Measurements from ENCODE around the gene RABGAP1L. TPM values are rescaled to one million over a fixed set of nuclear protein-coding genes. Genes with fewer than 3 reads are reported as not detected.

RABGAP1L gene
- total and polyA plus RNA-seq, 2 of the 4 experiments (the other 2 are of a cell fraction) = 7.9 to 26.7 TPM

- Histone ChIP-seq H4K5ac (ENCODE audit: low read depth, low read length) (no peak overlapping the region), H3K27me3 (ENCODE audit: control insufficient read depth, insufficient read depth, low read length) (no peaks in the 10 kb centered on the region), H2BK5ac (ENCODE audit: low read depth, low read length, poor library complexity, severe bottlenecking) (no peak overlapping the region), H4K8ac (ENCODE audit: low read depth in 2 of 2, low read length in 2 of 2) (no peak overlapping the region), H3K4me1 (ENCODE audit: control insufficient read depth, insufficient read depth, low read length) (no peaks in the 10 kb centered on the region), H3K9ac (ENCODE audit: low read depth, low read length) (no peak overlapping the region), H2AK9ac (replicated peaks; ENCODE audit: low read depth, low read length, poor library complexity) (no peak overlapping the region), H3K9me1 (ENCODE audit: insufficient read depth, low read length) (0 out of 2 replicates have a peak, but pooled peaks cover 2% of the 10 kb centered on the region), H2AK5ac (ENCODE audit: low read depth, low read length) (no peak overlapping the region), H3K14ac (replicated peaks; ENCODE audit: low read depth, low read length) (no peak overlapping the region), H4K20me1 (ENCODE audit: insufficient read depth, low read length) (no peaks in the 10 kb centered on the region), H3K27ac (ENCODE audit: insufficient read depth, low read length) (no peak overlapping the region), H3K4ac (ENCODE audit: low read depth, low read length) (no peak overlapping the region), H3K18ac (ENCODE audit: low read depth, low read length) (no peak overlapping the region), H2BK15ac (ENCODE audit: low read depth, low read length) (no peak overlapping the region), H2BK120ac (ENCODE audit: low read depth, low read length) (no peak overlapping the region), H2AFZ (replicated peaks; ENCODE audit: low read length, poor library complexity) (no peak overlapping the region), H3K4me3 (ENCODE audit: insufficient read depth, low read depth, low read length) (no peak overlapping the region), H3K79me1 (ENCODE audit: low read depth in 1 of 2, low read length in 2 of 2) (no peaks in the 10 kb centered on the region; a peak in 1 of 4 replicates), H3K4me2 (ENCODE audit: low read depth, low read length) (no peak overlapping the region), H3K23ac (ENCODE audit: low read depth, low read length) (no peak overlapping the region), H2BK20ac (ENCODE audit: low read depth, low read length) (no peak overlapping the region), H3K36me3 (ENCODE audit: control insufficient read depth, insufficient read depth, low read length) (no peaks in the 10 kb centered on the region), H3K56ac (ENCODE audit: extremely low read depth, insufficient read depth, low read length) (no peak overlapping the region), H4K91ac (ENCODE audit: insufficient read depth, low read depth, low read length) (no peak overlapping the region), H3K9me3 (ENCODE audit: control insufficient read depth, insufficient read depth, low read length) (no peaks in the 10 kb centered on the region)
- no CpG with 5 or more reads among the region's 2 CpGs for WGBS, 2 experiments (ENCODE audit: extremely low coverage in 2 of 2, insufficient read length in 1 of 2)
- DNase-seq (no peak), ATAC-seq (ENCODE audit: low read depth) (no peak)
- dilution Hi-C loops (cut with HindIII; ENCODE audit: low sequenced_read_pairs, unreplicated experiment) = no loop called here
- POLR2A ChIA-PET (ENCODE audit: unreplicated experiment) = no interaction called here
- CTCF ChIA-PET = no interaction called here
- no TSS peak for BruUV-seq (replicated peaks)
- in situ Hi-C loops (cut with MboI; ENCODE audit: low sequenced_read_pairs) = no loop called here
- TF ChIP-seq NFE2L2 (IDR thresholded peaks at IDR 0.05; ENCODE audit: low read depth, low read length) = no peak
- TF ChIP-seq RFX5 (IDR thresholded peaks at IDR 0.05; ENCODE audit: low read depth, low read length) = no peak
- TF ChIP-seq SMC3 (IDR thresholded peaks at IDR 0.05; ENCODE audit: low read depth, low read length) = no peak
- TF ChIP-seq ELK1 (IDR thresholded peaks at IDR 0.05; ENCODE audit: borderline replicate concordance, low read depth, low read length) = no peak
- TF ChIP-seq RCOR1 (IDR thresholded peaks at IDR 0.05; ENCODE audit: insufficient replicate concordance, low read length) = no peak
- TF ChIP-seq FOS (IDR thresholded peaks at IDR 0.05; ENCODE audit: low read depth, low read length) = no peak
- TF ChIP-seq CEBPB (IDR thresholded peaks at IDR 0.05; ENCODE audit: low read depth, low read length) = no peak
- no peak for TF ChIP-seq MAZ (IDR thresholded peaks at IDR 0.05; ENCODE audit: borderline replicate concordance, low read depth, low read length)
- no peak for TF ChIP-seq MAFK (IDR thresholded peaks at IDR 0.05; ENCODE audit: low read depth, low read length)
- no peak for TF ChIP-seq MXI1 (IDR thresholded peaks at IDR 0.05; ENCODE audit: borderline replicate concordance, low read depth, low read length)
- TF ChIP-seq CHD1 (IDR thresholded peaks at IDR 0.05; ENCODE audit: low read depth, low read length) = no peak
- TF ChIP-seq CTCF (conservative IDR thresholded peaks at IDR 0.05; ENCODE audit: low read depth, low read length) = no peak
- TF ChIP-seq POLR2A (IDR thresholded peaks at IDR 0.05; ENCODE audit: low read depth, low read length) = no peak
- TF ChIP-seq USF2 (IDR thresholded peaks at IDR 0.05; ENCODE audit: low read depth, low read length) = no peak
- no peak for TF ChIP-seq BHLHE40 (IDR thresholded peaks at IDR 0.05; ENCODE audit: low read depth, low read length)
- no peak for TF ChIP-seq RAD21 (IDR thresholded peaks at IDR 0.05; ENCODE audit: low read length)
- intact Hi-C loops (cut with micrococcal nuclease) = no loop called here
These were observed 306.5 kb downstream of the RABGAP1L start for GRCh38 chr1:174465855-174466254.
